GM21423 (cell line): ENCODE results near the gene RERE.

Source experiments
- ATAC-seq: cut with Tn5 transposase; IDR thresholded peaks from one replicate; pipeline ENCODE4 v1.9.1; 2021; ENCODE audit warnings: mild to moderate bottlenecking, moderate library complexity; ENCODE audit not compliant: unreplicated experiment

The RERE gene

GRCh38 chr1:8344893-8345507 lies 472.4 kb downstream of the RERE start:
- ATAC-seq, result no peak

DNA sequence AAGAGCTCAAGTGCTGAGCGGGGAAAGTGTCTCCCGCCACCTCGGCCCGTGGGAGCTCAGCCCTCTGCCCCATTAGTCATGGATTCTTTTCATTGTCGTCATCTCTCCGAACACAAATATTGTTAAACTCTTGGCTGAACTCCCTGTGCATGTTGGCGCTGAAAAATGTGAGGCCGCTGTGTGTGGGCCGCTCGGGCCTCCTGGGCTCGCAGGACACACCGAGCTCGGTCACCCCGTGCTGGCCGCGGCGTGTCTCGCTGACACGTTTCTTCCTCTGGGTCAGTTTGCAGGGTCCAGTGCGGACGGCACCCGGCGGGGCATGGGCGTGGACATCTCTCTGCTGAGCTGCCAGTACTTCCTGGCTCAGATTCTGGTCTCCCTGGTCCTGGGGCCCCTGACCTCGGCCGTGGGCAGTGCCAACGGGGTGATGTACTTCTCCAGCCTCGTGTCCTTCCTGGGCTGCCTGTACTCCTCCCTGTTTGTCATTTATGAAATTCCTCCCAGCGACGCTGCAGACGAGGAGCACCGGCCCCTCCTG lies 473.9 kb downstream of the RERE start:
- no peak for ATAC-seq

GRCh38 chr1:8343044-8343443 lies 474.4 kb downstream of the RERE start:
- ATAC-seq, result no peak

- ATAC-seq, result no peak
These were observed 475.1 kb downstream of the RERE start for GRCh38 chr1:8342325-8342724.

DNA sequence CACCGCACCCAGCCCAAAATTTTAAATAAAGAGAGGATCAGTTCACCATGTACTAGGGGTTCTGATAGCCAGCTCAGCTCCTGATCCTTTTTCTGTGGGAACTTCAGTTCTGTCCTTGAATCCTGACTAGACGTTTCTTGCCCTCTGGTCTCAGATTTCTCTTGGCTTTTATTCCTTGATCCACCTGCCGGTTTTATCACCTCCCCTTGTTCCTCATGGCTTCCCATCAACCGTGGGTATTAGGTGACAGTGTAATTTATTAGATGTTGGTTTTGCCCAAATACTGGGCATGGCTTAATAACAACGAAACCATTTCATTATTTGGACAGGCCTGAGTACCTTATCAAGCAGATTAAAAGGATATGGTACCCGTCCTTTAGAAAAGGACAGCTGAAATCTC lies 477.0 kb downstream of the RERE start:
- ATAC-seq, result no peak

GRCh38 chr1:8339203-8339600 lies 478.2 kb downstream of the RERE start:
- ATAC-seq, result no peak

- ATAC-seq, result no peak
These were observed 478.8 kb downstream of the RERE start for GRCh38 chr1:8338526-8339202.

DNA sequence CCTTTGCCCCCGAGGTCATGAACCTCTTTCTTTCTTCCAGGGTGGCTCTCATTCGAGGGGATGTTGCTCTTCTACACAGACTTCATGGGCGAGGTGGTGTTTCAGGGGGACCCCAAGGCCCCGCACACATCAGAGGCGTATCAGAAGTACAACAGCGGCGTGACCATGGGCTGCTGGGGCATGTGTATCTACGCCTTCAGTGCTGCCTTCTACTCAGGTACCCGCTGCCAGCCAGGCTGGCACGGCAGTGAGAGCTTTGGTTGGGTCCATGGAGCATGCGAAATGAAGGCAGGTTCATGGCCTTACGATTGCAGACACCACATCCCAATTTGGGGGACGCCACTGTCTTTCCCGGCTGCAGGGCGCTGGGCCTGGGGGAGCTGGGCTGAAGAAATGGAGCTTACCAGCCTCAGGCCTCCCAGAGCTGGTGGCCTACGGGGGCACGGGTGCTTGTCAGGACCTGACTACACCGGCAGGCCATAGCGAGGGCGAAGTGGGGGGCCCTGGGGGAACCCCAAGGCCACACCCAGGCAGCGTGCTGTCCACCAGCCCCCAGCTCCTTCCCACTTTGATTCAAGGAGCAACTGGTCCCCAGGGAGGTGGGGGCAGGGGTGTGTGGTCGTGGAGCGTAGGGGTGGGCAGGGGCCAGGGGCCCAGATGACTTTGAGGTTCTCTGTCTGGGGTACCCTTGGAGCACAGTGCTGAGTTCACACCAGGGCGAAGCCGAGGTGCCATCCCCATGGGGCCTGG lies 479.5 kb downstream of the RERE start:
- ATAC-seq, result no peak

DNA sequence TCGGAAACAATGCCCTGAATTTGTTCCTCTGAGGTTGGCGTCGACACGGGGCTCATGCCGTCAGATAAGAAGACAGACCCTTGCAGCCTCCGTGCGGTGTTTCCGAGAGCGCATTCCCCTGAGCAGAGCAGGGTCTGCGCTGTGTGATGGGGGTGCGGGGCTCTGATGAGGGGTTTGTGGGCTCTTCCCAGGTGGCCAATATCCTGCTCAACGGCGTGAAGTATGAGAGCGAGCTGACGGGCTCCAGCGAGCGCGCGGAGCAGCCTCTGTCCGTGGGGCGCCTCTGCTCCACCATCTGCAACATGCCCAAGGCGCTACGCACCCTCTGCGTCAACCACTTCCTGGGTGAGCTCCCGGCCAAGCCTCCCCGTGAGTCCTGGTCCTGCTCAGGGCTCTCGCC lies 482.2 kb downstream of the RERE start:
- no peak for ATAC-seq

GRCh38 chr1:8334106-8334851 lies 483.2 kb downstream of the RERE start:
- no peak for ATAC-seq

GRCh38 chr1:8333246-8333987 lies 484.0 kb downstream of the RERE start:
- no peak for ATAC-seq

GRCh38 chr1:8332806-8333205 lies 484.6 kb downstream of the RERE start:
- no peak for ATAC-seq

DNA sequence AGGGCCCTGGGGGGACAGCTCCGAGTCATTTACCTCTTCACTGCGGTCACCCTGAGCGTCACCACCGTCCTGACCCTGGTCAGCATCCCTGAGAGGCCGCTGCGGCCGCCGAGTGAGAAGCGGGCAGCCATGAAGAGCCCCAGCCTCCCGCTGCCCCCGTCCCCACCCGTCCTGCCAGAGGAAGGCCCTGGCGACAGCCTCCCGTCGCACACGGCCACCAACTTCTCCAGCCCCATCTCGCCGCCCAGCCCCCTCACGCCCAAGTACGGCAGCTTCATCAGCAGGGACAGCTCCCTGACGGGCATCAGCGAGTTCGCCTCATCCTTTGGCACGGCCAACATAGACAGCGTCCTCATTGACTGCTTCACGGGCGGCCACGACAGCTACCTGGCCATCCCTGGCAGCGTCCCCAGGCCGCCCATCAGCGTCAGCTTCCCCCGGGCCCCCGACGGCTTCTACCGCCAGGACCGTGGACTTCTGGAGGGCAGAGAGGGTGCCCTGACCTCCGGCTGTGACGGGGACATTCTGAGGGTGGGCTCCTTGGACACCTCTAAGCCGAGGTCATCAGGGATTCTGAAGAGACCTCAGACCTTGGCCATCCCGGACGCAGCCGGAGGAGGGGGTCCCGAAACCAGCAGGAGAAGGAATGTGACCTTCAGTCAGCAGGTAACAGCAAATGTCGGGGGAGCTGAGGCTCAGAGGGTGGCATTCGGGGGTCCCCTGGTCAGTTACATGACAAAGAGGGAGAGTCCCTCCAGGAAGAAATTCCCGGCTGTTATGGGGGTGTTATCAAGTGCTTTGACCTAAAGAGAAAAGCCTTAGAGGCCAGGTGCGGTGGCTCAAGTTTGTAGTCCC lies 486.9 kb downstream of the RERE start:
- ATAC-seq, result no peak

- no peak for ATAC-seq
These were observed 487.6 kb downstream of the RERE start for GRCh38 chr1:8329858-8330257.

DNA sequence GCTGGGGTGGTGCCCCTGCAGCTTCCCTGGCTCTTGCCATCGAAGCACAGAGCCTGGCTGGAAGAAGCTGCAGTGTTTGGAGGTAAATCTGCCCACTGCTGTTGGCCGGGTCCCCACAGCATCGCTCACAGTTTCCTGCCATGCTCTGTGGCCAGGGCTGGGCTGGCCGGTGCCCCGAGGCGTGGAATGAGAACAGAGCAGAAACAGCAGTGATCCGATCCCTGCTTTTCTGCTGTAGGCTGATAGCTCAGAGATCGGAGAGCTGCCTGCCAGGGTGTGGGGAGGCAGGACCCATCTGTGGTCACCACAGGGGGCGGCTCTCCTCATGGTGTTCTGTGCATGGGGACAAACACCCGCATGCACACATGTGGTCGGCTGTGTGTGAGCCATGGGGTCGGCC lies 488.0 kb downstream of the RERE start:
- no peak for ATAC-seq

- ATAC-seq, result no peak
These were observed 489.2 kb downstream of the RERE start for GRCh38 chr1:8328271-8328670.

GRCh38 chr1:8326265-8326664 lies 491.2 kb downstream of the RERE start:
- ATAC-seq, result no peak

GRCh38 chr1:8325771-8326170 lies 491.7 kb downstream of the RERE start:
- ATAC-seq, result no peak

- ATAC-seq, result no peak
These were observed 493.1 kb downstream of the RERE start for GRCh38 chr1:8324176-8324810.
